ENCODE measurements around the gene CNKSR3.
A peak's percentile ranks its signal among the peaks of the same experiment; 100 is the strongest.

CNKSR3 gene

DNA sequence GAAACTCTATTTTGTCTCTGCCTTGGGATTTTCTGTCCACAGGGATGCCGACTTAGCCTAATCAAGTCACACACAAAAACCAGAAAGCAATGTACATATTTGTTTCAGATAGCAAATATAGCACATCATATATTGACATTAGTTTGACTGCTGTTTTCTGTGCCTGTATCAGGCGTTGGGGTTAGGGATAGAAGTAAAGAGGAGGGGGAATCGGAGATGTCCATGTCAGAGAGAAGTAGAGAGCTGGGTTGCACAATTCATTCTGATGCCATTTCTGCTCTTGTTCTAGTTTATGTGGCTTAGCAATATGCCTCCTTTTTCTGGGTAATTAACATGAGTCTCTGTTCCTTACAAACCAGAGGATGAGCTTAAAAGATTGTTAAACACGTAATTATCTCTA, 139.2 kb downstream of the CNKSR3 start:
- H2BK5ac ChIP-seq (ENCODE audit: low read length): no peak overlapping the region
- no peak overlapping the region for H3K56ac ChIP-seq (ENCODE audit: low read length)
- no peak overlapping the region for H3K18ac ChIP-seq (ENCODE audit: low read length)
- no peak overlapping the region for H3K23ac ChIP-seq (ENCODE audit: low read length)
- H4K8ac ChIP-seq (ENCODE audit: low read depth, low read length): no peak overlapping the region
- H2BK120ac ChIP-seq (ENCODE audit: low read depth, low read length): no peak overlapping the region
- no peak overlapping the region for H3K9ac ChIP-seq (ENCODE audit: low read length)
- H3K4ac ChIP-seq (ENCODE audit: low read depth, low read length): no peak overlapping the region
- H3K79me2 ChIP-seq (ENCODE audit: control insufficient read depth, insufficient read depth, low read length): no peaks in the 10 kb centered on the region
- H3K4me3 ChIP-seq (ENCODE audit: low read length): no peak overlapping the region
- H3K4me1 ChIP-seq (ENCODE audit: control insufficient read depth, low read depth, low read length): no peaks in the 10 kb centered on the region
- no peak overlapping the region for H4K5ac ChIP-seq (ENCODE audit: low read length)
- H3K27me3 ChIP-seq (ENCODE audit: insufficient read depth, low read length, poor library complexity): no peaks in the 10 kb centered on the region
- H2AK5ac ChIP-seq (ENCODE audit: low read length): no peak overlapping the region
- no peak for DNase-seq
- WGBS (ENCODE audit: extremely low coverage, insufficient coverage, low lambda C conversion rate): no CpG with 5 or more reads among the region's 4 CpGs
- no peaks in the 10 kb centered on the region for H3K79me1 ChIP-seq (ENCODE audit: low read length)
- no peaks in the 10 kb centered on the region for H3K36me3 ChIP-seq (ENCODE audit: control insufficient read depth, insufficient read depth, low read length)
- no peak overlapping the region for H3K4me2 ChIP-seq (ENCODE audit: low read length)
- no peak overlapping the region for H3K27ac ChIP-seq (ENCODE audit: low read depth, low read length)
- H2BK15ac ChIP-seq (replicated peaks; ENCODE audit: low read depth): no peak overlapping the region

DNA sequence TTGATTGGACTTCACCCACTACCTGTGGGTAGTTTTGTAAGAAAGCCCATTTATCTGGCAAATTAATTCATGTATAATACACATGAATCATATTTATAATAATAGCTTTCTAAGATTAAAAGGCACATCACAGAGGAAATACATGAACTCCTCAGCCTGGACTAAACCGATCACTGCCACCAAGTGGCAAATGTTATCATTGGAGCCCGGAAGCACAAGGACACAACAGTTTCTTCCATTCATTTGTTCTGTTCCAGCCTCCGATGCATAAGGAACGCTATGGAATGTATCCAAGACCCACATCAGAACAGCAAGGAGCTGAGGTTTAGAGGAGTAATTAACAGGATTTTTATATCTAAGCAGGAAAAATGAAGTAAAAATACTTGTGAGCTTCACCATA, 139.9 kb downstream of the CNKSR3 start:
- no CpG with 5 or more reads among the region's 4 CpGs for WGBS (ENCODE audit: extremely low coverage, insufficient coverage, low lambda C conversion rate)
- Histone ChIP-seq H4K5ac (ENCODE audit: low read length) (no peak overlapping the region), H3K79me2 (ENCODE audit: control insufficient read depth, insufficient read depth, low read length) (no peaks in the 10 kb centered on the region), H3K4ac (ENCODE audit: low read depth, low read length) (no peak overlapping the region), H2BK5ac (ENCODE audit: low read length) (no peak overlapping the region), H3K4me3 (ENCODE audit: low read length) (no peak overlapping the region), H3K27me3 (ENCODE audit: insufficient read depth, low read length, poor library complexity) (no peaks in the 10 kb centered on the region), H3K23ac (ENCODE audit: low read length) (no peak overlapping the region), H3K4me1 (ENCODE audit: control insufficient read depth, low read depth, low read length) (no peaks in the 10 kb centered on the region), H3K79me1 (ENCODE audit: low read length) (no peaks in the 10 kb centered on the region), H3K4me2 (ENCODE audit: low read length) (no peak overlapping the region), H2BK15ac (replicated peaks; ENCODE audit: low read depth) (no peak overlapping the region), H2AK5ac (ENCODE audit: low read length) (no peak overlapping the region), H2BK120ac (ENCODE audit: low read depth, low read length) (no peak overlapping the region), H3K56ac (ENCODE audit: low read length) (no peak overlapping the region), H4K8ac (ENCODE audit: low read depth, low read length) (no peak overlapping the region), H3K9ac (ENCODE audit: low read length) (no peak overlapping the region), H3K18ac (ENCODE audit: low read length) (no peak overlapping the region), H3K27ac (ENCODE audit: low read depth, low read length) (no peak overlapping the region), H3K36me3 (ENCODE audit: control insufficient read depth, insufficient read depth, low read length) (no peaks in the 10 kb centered on the region)
- DNase-seq: peak; percentile 30

DNA sequence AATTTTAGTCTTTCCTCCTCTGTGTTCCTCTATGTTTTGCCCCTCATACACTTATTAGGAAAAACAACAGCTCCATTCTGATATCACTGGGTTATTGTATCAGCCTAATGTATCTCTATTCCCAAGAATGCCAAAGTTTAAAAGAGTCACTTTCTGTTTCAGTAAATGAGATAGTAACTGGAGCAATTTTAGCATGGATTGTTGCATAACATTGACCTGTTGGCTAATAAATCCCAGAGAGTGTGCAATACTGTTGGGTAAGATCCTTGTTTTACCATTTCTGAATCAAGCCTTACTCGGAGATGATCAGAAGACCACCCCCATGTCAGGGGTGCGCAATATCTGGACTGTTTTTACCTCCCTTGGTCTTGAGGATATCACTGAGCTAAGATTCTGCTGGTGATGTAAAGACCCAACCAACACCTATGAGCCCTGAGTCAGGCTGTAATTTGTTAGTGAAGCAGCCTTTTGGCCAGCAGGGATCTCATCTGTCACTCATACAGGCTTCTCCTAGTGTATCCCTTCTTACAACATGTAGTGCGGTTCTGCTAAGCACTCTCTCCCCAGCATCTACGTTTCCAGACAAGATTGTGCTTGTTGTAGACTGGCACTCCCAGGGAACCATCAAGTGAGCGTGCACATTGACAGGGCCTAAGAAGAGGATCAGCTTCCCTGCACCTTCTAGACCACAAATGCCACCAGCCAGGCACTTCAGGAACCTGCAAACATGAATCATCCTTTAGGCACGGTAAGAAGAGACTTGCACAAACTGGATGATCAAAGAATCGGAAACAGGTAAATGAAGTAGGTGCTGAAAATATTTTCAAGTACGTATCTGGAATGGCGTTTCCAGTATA, 142.4 kb downstream of the CNKSR3 start:
- WGBS (ENCODE audit: extremely low coverage, insufficient coverage, low lambda C conversion rate): no CpG with 5 or more reads among the region's 9 CpGs
- Histone ChIP-seq H3K79me2 (ENCODE audit: control insufficient read depth, insufficient read depth, low read length) (no peaks in the 10 kb centered on the region), H3K18ac (ENCODE audit: low read length) (no peak overlapping the region), H3K4me2 (ENCODE audit: low read length) (no peak overlapping the region), H2BK120ac (ENCODE audit: low read depth, low read length) (no peak overlapping the region), H3K4me1 (ENCODE audit: control insufficient read depth, low read depth, low read length) (no peaks in the 10 kb centered on the region), H3K4ac (ENCODE audit: low read depth, low read length) (no peak overlapping the region), H3K56ac (ENCODE audit: low read length) (no peak overlapping the region), H3K79me1 (ENCODE audit: low read length) (no peaks in the 10 kb centered on the region), H4K8ac (ENCODE audit: low read depth, low read length) (no peak overlapping the region), H2BK15ac (replicated peaks; ENCODE audit: low read depth) (no peak overlapping the region), H3K27me3 (ENCODE audit: insufficient read depth, low read length, poor library complexity) (no peaks in the 10 kb centered on the region), H3K27ac (ENCODE audit: low read depth, low read length) (no peak overlapping the region), H2BK5ac (ENCODE audit: low read length) (no peak overlapping the region), H4K5ac (ENCODE audit: low read length) (no peak overlapping the region), H2AK5ac (ENCODE audit: low read length) (no peak overlapping the region), H3K36me3 (ENCODE audit: control insufficient read depth, insufficient read depth, low read length) (no peaks in the 10 kb centered on the region), H3K4me3 (ENCODE audit: low read length) (no peak overlapping the region), H3K9ac (ENCODE audit: low read length) (no peak overlapping the region), H3K23ac (ENCODE audit: low read length) (no peak overlapping the region)
- DNase-seq: no peak

DNA sequence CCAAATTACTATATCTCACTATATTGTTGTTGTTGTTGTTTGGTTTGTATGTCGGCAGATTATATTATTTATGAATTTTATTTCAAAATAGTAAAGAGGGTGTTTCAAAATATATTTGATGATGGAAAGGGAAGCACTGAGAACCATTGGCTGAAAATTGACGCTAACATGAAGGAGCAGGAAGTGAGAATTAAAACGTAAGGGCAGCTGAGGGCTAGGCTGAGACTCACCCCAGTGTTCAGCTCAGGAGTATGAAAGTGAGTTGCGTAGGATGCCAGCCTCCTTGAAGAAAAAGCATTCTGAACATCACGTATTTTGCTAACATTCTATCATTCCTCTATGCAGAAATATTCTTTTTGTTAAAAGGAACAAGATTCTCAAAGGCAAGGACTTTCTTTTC, 143.1 kb downstream of the CNKSR3 start:
- H2BK15ac ChIP-seq (replicated peaks; ENCODE audit: low read depth): no peak overlapping the region

DNA sequence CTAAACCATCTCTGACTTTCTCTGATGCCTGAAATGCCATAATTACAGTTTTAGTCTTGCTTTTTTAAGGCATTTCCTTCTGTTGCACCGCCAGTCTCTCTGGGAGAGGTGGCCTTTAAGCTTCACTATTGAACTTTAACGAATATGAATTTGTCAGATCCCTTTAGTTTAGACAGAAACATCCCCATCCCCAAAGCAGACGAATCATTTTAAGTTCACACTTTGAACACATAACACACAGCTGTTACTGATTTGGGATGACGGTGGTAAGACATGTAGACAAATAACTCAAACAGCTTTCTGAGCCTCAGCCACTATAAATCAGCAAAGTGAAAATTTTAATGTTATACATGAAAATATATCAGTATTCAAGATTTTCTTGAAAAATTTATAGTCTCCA, 146.7 kb downstream of the CNKSR3 start:
- Histone ChIP-seq H3K27ac (ENCODE audit: low read depth, low read length) (no peak overlapping the region), H4K8ac (ENCODE audit: low read depth, low read length) (no peak overlapping the region), H2BK15ac (replicated peaks; ENCODE audit: low read depth) (no peak overlapping the region), H3K56ac (ENCODE audit: low read length) (no peak overlapping the region), H3K79me2 (ENCODE audit: control insufficient read depth, insufficient read depth, low read length) (no peaks in the 10 kb centered on the region), H3K9ac (ENCODE audit: low read length) (no peak overlapping the region), H3K18ac (ENCODE audit: low read length) (no peak overlapping the region), H2BK120ac (ENCODE audit: low read depth, low read length) (no peak overlapping the region), H3K23ac (ENCODE audit: low read length) (no peak overlapping the region), H2BK5ac (ENCODE audit: low read length) (no peak overlapping the region), H3K4me2 (ENCODE audit: low read length) (no peak overlapping the region), H4K5ac (ENCODE audit: low read length) (no peak overlapping the region), H2AK5ac (ENCODE audit: low read length) (no peak overlapping the region), H3K79me1 (ENCODE audit: low read length) (no peaks in the 10 kb centered on the region), H3K4ac (ENCODE audit: low read depth, low read length) (no peak overlapping the region), H3K4me1 (ENCODE audit: control insufficient read depth, low read depth, low read length) (no peaks in the 10 kb centered on the region), H3K36me3 (ENCODE audit: control insufficient read depth, insufficient read depth, low read length) (no peaks in the 10 kb centered on the region), H3K27me3 (ENCODE audit: insufficient read depth, low read length, poor library complexity) (no peaks in the 10 kb centered on the region), H3K4me3 (ENCODE audit: low read length) (no peak overlapping the region)
- no peak for DNase-seq
- WGBS (ENCODE audit: extremely low coverage, insufficient coverage, low lambda C conversion rate): no CpG with 5 or more reads among the region's 4 CpGs

More for the DNA sequence above, 143.1 kb downstream of the CNKSR3 start:
- Histone ChIP-seq H4K8ac (ENCODE audit: low read depth, low read length) (no peak overlapping the region), H3K4ac (ENCODE audit: low read depth, low read length) (no peak overlapping the region), H3K23ac (ENCODE audit: low read length) (no peak overlapping the region), H3K79me2 (ENCODE audit: control insufficient read depth, insufficient read depth, low read length) (no peaks in the 10 kb centered on the region), H3K79me1 (ENCODE audit: low read length) (no peaks in the 10 kb centered on the region), H3K9ac (ENCODE audit: low read length) (no peak overlapping the region), H3K4me2 (ENCODE audit: low read length) (no peak overlapping the region), H3K18ac (ENCODE audit: low read length) (no peak overlapping the region), H3K4me3 (ENCODE audit: low read length) (no peak overlapping the region), H3K4me1 (ENCODE audit: control insufficient read depth, low read depth, low read length) (no peaks in the 10 kb centered on the region), H3K27me3 (ENCODE audit: insufficient read depth, low read length, poor library complexity) (no peaks in the 10 kb centered on the region), H2BK5ac (ENCODE audit: low read length) (no peak overlapping the region), H3K56ac (ENCODE audit: low read length) (no peak overlapping the region), H3K36me3 (ENCODE audit: control insufficient read depth, insufficient read depth, low read length) (no peaks in the 10 kb centered on the region), H2AK5ac (ENCODE audit: low read length) (no peak overlapping the region), H4K5ac (ENCODE audit: low read length) (no peak overlapping the region), H2BK120ac (ENCODE audit: low read depth, low read length) (no peak overlapping the region), H3K27ac (ENCODE audit: low read depth, low read length) (no peak overlapping the region)
- 100% methylated on average over 1 of the region's 5 CpGs for WGBS (ENCODE audit: extremely low coverage, insufficient coverage, low lambda C conversion rate)
- DNase-seq: no peak

DNA sequence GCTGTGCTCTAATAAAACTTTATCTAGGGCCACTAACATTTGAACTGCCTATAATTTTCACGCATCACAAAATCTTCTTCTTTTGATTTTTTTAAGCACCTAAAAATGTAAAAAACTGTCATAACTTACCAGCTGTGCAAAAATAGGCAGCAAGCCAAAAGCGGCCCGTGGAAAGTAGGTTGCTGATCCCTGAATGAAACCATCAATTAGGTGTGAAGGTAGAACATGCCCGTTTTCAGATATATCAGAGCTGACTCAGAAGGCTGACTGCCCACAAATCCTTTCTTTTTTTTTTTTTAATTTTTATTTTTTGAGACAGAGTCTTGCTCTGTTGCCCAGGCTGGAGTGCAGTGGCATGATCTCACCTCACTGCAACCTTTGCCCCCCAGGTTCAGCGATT, 149.0 kb downstream of the CNKSR3 start:
- H2BK15ac ChIP-seq (replicated peaks; ENCODE audit: low read depth): no peak overlapping the region
- H2BK5ac ChIP-seq (ENCODE audit: low read length): no peak overlapping the region
- no peak overlapping the region for H3K23ac ChIP-seq (ENCODE audit: low read length)
- H3K79me2 ChIP-seq (ENCODE audit: control insufficient read depth, insufficient read depth, low read length): no peaks in the 10 kb centered on the region
- no peak overlapping the region for H4K5ac ChIP-seq (ENCODE audit: low read length)
- no peaks in the 10 kb centered on the region for H3K4me1 ChIP-seq (ENCODE audit: control insufficient read depth, low read depth, low read length)
- H3K4me2 ChIP-seq (ENCODE audit: low read length): no peak overlapping the region
- H4K8ac ChIP-seq (ENCODE audit: low read depth, low read length): no peak overlapping the region
- no peak overlapping the region for H3K56ac ChIP-seq (ENCODE audit: low read length)
- no peak overlapping the region for H3K4me3 ChIP-seq (ENCODE audit: low read length)
- H3K79me1 ChIP-seq (ENCODE audit: low read length): no peaks in the 10 kb centered on the region
- H3K9ac ChIP-seq (ENCODE audit: low read length): no peak overlapping the region
- H3K4ac ChIP-seq (ENCODE audit: low read depth, low read length): no peak overlapping the region
- no peak overlapping the region for H2BK120ac ChIP-seq (ENCODE audit: low read depth, low read length)
- no peak overlapping the region for H3K18ac ChIP-seq (ENCODE audit: low read length)
- H2AK5ac ChIP-seq (ENCODE audit: low read length): no peak overlapping the region
- DNase-seq: no peak
- no peak overlapping the region for H3K27ac ChIP-seq (ENCODE audit: low read depth, low read length)
- no CpG with 5 or more reads among the region's 5 CpGs for WGBS (ENCODE audit: extremely low coverage, insufficient coverage, low lambda C conversion rate)
- H3K27me3 ChIP-seq (ENCODE audit: insufficient read depth, low read length, poor library complexity): no peaks in the 10 kb centered on the region
- no peaks in the 10 kb centered on the region for H3K36me3 ChIP-seq (ENCODE audit: control insufficient read depth, insufficient read depth, low read length)
